Mammary epithelial cell (primary cell): Measurements from ENCODE around the gene TCERG1L.

Experiments
- EZH2 ChIP-seq: IDR thresholded peaks from 2 replicates; pipeline ENCODE4 v1.6.1; 2012; ENCODE audit warnings: low read length, inconsistent platforms, borderline replicate concordance
- TF ChIP-seq, protein P1 (sequence below), 2 donors: IDR thresholded peaks in 1 of 2; conservative IDR thresholded peaks in 1 of 2; 2 replicates each; pipeline ENCODE4 v1.5.1; 2011 to 2012; ENCODE audit warnings: inconsistent platforms in 2 of 2, low read length in 2 of 2, mild to moderate bottlenecking in 2 of 2, control low read depth in 1 of 2, low read depth in 1 of 2; ENCODE audit not compliant: insufficient read depth in 1 of 2; ENCODE audit errors: extremely low read depth in 1 of 2

DNA sequence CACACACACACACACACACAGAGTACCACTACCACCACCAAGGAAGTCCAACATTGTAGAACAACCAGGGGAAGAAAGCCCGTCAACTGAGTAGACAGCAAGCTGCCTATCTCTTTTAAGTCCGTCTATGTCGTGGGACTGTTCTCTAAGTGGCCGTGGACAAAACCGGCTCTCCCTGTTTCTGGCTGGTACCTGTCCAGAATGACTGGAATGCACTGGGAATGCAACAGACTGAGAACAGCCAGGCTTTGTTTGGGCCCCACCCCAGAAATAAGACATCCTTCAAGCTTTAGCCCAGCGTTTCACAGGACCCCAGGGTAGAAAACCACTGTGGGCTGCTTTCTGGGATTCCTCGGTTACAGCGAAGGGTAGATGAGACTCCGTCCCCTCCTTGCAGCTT lies 203.6 kb downstream of the TCERG1L start:
- TF ChIP-seq EZH2 = no peak
- TF ChIP-seq, protein P1, sequence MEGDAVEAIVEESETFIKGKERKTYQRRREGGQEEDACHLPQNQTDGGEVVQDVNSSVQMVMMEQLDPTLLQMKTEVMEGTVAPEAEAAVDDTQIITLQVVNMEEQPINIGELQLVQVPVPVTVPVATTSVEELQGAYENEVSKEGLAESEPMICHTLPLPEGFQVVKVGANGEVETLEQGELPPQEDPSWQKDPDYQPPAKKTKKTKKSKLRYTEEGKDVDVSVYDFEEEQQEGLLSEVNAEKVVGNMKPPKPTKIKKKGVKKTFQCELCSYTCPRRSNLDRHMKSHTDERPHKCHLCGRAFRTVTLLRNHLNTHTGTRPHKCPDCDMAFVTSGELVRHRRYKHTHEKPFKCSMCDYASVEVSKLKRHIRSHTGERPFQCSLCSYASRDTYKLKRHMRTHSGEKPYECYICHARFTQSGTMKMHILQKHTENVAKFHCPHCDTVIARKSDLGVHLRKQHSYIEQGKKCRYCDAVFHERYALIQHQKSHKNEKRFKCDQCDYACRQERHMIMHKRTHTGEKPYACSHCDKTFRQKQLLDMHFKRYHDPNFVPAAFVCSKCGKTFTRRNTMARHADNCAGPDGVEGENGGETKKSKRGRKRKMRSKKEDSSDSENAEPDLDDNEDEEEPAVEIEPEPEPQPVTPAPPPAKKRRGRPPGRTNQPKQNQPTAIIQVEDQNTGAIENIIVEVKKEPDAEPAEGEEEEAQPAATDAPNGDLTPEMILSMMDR (conservative IDR thresholded peaks at IDR 0.05 in 1 of 2, IDR thresholded peaks at IDR 0.05 in 1 of 2; ENCODE audit: extremely low read depth in 1 of 2, insufficient read depth in 1 of 2, low read depth in 1 of 2, low read length in 2 of 2) = no peak
